ENCODE data around the gene CLCN7. TPM values are rescaled to one million over a fixed set of nuclear protein-coding genes. Genes with fewer than 3 reads are reported as not detected.
"Not testable (repeated sequence)": the region's sequence is repeated elsewhere in the genome, so short reads cannot be mapped to it uniquely, and the experiment has no call there.

CLCN7 gene
- polyA plus RNA-seq, 1 donor from 2014 or later: 102 TPM

DNA sequence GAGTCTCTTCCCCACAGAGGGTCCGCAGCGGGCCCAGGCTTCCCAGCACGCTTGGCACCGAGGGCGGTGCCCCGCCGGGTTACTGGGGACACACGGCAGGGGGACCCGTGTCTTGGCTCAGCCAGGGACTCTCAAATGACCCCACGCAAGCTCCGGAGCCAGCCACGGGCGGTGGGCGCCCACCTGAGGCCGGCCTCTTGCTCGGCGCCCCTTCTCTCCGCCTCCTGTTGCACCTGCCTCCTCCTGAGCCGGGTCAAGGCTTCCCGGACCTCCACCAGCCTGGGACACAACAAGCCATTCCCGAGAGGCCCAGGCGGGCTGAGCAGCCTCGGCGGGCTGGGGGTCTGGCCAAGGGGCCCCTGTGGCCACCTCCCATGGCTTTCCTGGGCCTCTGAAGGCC, 32.1 kb downstream of the CLCN7 start:
- Mint-ChIP-seq H3K27me3 (no peaks in the 10 kb centered on the region), H3K36me3 (no peaks in the 10 kb centered on the region), H3K4me1 (peaks cover 0 to 5% (median 0%) of the 10 kb centered on the region in 3 donors), H3K4me3 (no peak overlapping the region), H3K27ac (peak overlapping the region in 1 of 3 donors; percentile 42), H3K9me3 (no peaks in the 10 kb centered on the region)

DNA sequence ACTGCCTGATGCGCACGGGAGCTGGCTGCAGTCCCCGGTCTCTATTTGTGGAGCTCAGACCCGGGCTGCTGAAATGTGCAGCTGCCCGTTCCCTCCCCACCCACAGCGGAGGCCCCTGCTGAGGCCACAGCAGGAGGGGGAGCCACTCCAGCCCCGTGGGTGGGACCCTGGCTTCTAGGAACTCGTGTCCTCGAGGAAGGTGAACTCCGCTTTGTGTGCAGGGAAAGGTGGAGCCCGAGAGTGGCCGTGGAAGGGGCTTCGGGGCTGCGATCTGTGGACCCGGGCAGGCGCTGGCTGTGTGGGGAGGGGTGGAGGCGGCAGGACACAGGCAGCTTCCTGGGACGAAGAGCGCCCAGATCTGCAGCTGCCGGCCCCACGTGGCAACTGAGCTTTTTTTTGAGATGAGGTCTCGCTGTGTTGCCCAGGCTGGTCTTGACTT, 33.4 kb downstream of the CLCN7 start:
- Mint-ChIP-seq H3K4me3 (no peak overlapping the region), H3K36me3 (no peaks in the 10 kb centered on the region), H3K27ac (peak overlapping the region in 1 of 3 donors; percentile 14), H3K9me3 (no peaks in the 10 kb centered on the region), H3K27me3 (no peaks in the 10 kb centered on the region), H3K4me1 (peaks cover 0 to 5% (median 0%) of the 10 kb centered on the region in 3 donors)

DNA sequence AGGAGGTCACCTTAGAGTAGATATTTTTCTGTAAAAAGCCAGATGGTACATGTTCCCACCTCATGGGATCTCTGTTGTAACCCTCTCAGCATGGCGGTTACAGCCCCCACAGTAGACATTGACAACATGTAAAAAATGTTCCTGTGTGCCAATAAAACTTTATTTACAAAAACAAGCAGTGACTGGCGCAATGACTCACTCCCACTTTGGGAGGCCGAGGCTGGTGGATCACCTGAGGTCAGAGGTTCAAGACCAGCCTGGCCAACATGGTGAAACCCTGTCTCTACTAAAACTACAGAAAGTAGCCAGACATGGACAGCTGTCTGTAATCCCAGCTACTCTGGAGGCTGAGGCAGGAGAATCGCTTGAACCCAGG, 35.1 kb downstream of the CLCN7 start:
- not testable (repeated sequence) for H3K9me3 Mint-ChIP-seq, H3K4me1 Mint-ChIP-seq, H3K27me3 Mint-ChIP-seq, H3K36me3 Mint-ChIP-seq
- peak overlapping the region in 1 of 4 donors; percentile 65 for H3K4me3 Mint-ChIP-seq
- H3K27ac Mint-ChIP-seq: peak overlapping the region in 1 of 3 donors; percentile 35

DNA sequence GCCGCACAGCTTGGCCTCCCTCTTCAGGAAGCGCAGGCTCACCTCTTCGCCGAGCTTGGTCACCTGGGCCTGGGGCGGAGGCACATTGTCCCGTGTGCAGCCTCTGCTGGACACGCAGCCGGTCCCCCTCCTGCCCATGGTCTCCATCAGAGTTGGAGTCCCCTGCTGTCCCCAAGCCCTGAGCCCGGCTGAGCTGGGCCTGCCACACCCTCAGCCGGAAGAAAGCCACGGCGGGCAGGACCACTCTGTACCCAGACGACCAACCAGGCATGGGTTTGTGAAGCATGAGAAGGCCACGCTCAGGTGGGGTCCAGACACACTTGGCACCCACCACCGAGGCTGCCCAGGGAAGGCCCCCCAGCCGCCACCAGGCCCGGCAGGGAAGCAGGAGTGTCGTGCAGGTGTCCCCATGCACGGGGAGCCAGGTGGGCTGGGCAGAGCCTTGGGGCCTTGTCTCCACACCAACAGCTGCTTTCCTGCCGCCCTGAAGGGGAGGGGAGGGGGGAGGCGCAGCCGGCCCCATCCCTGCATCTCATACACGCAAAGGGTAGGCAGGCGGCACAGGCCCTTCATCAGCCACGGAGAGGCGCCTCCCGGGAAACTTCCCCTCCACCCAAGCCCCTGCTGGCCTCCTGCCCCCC, 35.6 kb downstream of the CLCN7 start:
- H3K36me3 Mint-ChIP-seq: no peaks in the 10 kb centered on the region

DNA sequence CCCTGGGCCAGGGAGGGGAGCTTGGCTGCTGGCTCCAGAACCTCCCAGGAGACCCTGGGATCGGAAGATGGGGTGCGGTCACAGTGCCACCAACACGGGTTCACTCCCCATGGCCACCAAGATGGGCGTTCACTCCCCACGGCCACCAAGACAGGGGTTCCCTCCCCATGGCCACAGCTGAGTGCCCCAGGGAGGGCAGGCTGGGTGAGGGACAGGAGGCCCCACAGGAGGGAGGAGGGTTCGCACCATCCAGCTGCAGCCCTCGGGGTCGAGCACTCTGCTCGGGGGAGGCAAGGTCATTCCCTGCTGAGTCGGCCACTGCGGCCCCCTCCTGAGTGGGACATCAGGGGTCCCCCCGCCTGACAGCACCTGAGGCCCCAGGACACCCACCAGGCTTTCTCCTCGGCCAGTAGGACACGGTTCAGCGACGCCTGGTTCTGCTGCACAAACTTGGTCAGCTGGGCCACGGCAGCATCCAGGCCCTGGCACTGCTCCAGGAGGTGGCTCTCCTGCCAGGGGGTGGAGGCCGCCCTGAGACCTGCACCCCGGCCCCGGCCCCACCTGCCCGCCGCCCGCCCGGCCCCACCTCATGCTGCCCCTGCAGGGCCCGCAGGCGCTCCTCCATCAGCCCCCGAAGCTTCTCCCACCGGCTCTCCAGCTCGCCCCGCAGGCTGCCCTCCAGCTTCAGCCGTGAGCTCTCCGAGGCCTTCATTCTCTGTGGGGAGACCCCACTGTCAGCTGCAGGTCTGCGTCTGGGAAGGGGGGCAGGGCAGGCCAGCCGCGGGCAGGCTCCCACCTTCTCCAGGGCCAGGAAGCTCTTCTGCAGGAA, 36.4 kb downstream of the CLCN7 start:
- no peaks in the 10 kb centered on the region for H3K36me3 Mint-ChIP-seq
- no peak overlapping the region for H3K4me3 Mint-ChIP-seq
- H3K9me3 Mint-ChIP-seq: no peaks in the 10 kb centered on the region
- no peaks in the 10 kb centered on the region for H3K27me3 Mint-ChIP-seq
- H3K4me1 Mint-ChIP-seq: no peaks in the 10 kb centered on the region
- no peak overlapping the region for H3K27ac Mint-ChIP-seq

More for the DNA sequence above, 35.6 kb downstream of the CLCN7 start:
- Mint-ChIP-seq H3K4me1 (no peaks in the 10 kb centered on the region), H3K9me3 (no peaks in the 10 kb centered on the region), H3K27ac (no peak overlapping the region), H3K27me3 (no peaks in the 10 kb centered on the region), H3K4me3 (no peak overlapping the region)

DNA sequence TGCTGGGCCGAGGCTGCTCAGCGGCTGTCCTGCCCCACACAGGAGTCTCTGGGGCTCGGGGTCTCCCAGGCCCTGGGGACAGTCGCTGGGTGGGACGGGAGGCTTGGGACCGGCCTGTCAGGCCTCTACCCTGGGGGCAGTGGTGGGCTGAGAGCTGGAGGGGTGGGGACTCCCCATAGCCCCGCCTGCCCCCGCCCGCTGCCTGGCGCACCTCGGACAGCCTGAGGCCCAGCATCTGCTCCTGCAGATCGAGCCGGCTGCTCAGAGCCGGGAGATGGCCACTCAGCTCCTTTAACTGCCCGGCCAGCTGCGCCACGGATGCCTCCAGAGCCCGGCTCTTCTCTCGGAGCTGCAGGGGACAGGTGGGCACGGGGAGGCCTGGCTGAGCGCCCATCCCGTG, 37.2 kb downstream of the CLCN7 start:
- H3K4me1 Mint-ChIP-seq: no peaks in the 10 kb centered on the region
- H3K27ac Mint-ChIP-seq: no peak overlapping the region
- H3K27me3 Mint-ChIP-seq: no peaks in the 10 kb centered on the region
- H3K4me3 Mint-ChIP-seq: no peak overlapping the region
- no peaks in the 10 kb centered on the region for H3K36me3 Mint-ChIP-seq
- H3K9me3 Mint-ChIP-seq: no peaks in the 10 kb centered on the region

DNA sequence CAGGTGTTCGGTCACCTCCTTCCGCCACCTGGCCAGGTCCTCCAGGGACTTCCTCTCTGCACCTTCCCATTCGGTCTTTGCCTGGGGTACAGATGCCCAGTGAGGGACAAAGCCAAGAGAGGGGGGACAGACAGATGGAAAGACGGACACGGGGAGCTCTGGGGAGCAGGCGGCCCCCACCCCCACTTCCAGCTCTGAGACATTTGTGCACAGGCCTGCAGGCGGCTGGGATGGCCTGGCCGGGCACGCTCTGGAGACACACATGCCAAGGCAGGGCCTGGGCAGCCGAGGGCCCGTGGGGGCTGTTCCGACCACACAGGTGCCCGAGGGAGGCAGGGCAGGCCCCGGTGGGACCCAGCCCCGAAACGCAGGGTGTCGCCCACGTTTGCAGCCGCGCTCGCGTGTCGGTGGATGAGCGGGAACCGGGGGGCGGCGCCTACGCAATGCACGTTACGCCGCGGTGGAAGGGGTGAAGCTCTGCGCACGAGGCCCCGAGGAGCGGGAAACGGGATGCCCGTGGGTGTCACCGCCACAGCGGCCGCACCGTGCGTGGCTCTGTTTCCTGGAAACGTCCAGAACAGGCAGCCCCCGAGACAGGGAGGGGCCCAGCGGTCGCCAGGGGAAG, 38.0 kb downstream of the CLCN7 start:
- Mint-ChIP-seq H3K27me3 (no peaks in the 10 kb centered on the region), H3K27ac (no peak overlapping the region), H3K9me3 (no peaks in the 10 kb centered on the region), H3K4me1 (peaks cover 0 to 2% (median 0%) of the 10 kb centered on the region in 3 donors), H3K4me3 (no peak overlapping the region), H3K36me3 (no peaks in the 10 kb centered on the region)

DNA sequence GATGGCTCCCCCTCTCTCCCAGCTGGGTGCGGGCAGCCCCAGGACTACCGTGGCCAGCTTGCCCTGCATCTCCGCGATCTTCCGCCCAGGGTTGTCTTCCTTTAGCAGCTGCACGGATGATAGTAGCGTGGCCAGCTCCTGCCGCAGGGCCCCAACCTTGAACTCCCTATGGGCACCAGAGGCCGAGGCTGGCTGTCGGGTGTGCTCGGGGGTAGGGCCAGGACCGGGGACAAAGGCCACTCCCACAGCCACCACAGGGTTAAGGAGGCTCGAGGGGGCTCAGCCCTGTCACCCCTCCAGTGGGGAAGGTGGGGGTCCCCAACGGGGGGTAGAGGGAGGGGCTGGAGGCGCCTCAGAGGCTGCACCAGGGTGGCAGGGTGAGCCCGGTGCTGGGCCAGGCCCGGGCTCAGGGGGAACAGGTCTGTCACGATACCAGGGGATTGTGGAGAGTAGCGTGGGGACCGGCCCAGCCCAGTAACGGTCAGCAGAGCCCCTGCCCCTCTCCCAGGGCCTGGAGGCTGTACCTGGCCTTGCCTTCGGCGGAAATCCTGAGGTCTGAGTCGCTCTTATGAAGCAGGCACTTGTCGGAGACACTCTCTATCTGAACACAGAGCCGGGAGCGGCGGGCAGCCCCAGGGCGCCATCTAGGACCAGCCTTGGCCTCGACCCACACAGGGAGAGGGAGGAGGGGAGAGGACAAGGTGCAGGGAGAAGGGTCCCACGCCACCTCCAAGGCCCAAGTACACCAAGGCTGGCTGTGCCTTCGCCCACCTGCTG, 38.7 kb downstream of the CLCN7 start:
- H3K4me3 Mint-ChIP-seq: peak overlapping the region in 1 of 4 donors; percentile 65
- no peaks in the 10 kb centered on the region for H3K9me3 Mint-ChIP-seq
- H3K27ac Mint-ChIP-seq: no peak overlapping the region
- H3K27me3 Mint-ChIP-seq: no peaks in the 10 kb centered on the region
- H3K36me3 Mint-ChIP-seq: no peaks in the 10 kb centered on the region
- H3K4me1 Mint-ChIP-seq: peaks cover 0 to 3% (median 0%) of the 10 kb centered on the region in 3 donors

DNA sequence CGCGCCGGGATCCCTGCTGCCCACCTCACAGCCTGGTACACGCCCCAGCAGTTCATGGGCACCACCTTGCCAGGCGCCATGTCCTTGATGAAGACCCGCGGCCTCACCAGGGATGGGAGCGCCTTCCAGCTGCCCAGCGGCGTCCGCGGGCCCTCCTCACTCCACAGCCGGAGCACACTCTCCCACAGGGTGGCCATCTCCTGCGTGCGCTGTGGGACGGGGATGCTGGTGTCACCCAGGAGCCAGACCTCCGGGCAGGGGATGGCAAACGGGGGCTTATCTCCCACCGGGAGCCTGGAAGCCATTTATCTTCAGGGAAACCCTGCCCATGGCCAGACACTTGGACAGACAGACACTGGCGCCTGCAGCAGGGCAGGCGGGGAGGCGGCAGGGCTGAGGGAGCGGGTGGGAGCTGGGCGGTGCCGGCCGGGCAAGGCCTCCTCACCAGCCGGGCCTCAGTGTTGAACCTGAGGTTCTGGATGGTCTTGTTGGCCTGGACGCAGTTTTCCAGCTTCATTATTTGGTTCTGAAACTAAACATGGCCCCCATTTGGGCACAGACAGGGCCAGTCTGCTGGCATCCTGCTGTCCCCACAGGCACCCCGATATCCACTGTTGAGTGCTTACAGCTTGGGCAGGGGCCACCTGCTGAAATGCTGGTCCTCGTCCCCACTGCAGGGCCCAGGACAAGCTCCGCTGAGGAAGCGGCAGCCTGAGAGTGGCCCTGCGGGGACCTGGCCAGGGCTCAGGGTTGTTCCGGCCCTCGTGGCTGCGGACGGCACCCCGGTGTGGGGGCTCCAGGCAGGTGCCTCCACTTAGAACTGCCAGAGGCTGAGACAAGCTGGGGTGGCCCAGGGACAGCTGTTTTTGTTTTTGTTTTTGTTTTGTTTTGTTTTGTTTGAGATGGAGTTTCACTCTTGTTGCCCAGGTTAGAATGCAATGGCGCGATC, 39.9 kb downstream of the CLCN7 start:
- H3K27ac Mint-ChIP-seq: no peak overlapping the region
- H3K27me3 Mint-ChIP-seq: no peaks in the 10 kb centered on the region
- H3K9me3 Mint-ChIP-seq: no peaks in the 10 kb centered on the region
- no peak overlapping the region for H3K4me3 Mint-ChIP-seq
- no peaks in the 10 kb centered on the region for H3K36me3 Mint-ChIP-seq
- peaks cover 0 to 3% (median 0%) of the 10 kb centered on the region in 3 donors for H3K4me1 Mint-ChIP-seq

DNA sequence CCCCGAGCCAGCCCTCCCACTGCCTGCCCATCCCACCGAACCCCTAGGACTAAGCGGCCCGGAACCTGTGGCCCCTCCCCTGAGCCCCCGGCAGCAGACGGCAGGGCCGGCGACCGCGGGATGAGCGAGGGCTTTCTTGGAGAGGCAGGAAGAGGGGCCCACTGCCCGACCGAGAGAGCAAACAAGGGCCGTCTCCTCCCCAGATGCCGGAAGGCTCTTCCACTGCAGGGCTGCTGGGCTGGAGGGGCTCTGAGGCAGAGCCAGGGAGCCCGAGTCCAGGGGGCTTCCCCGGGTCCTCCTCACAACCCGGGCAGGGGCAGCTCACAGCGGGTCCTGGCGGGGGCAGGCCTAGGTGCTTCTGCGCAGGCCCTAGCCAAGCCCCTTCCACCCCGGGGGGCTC, 41.1 kb downstream of the CLCN7 start:
- no peaks in the 10 kb centered on the region for H3K27me3 Mint-ChIP-seq
- peaks cover 0 to 3% (median 2%) of the 10 kb centered on the region in 3 donors for H3K4me1 Mint-ChIP-seq
- no peak overlapping the region for H3K4me3 Mint-ChIP-seq
- H3K9me3 Mint-ChIP-seq: no peaks in the 10 kb centered on the region
- no peaks in the 10 kb centered on the region for H3K36me3 Mint-ChIP-seq
- H3K27ac Mint-ChIP-seq: no peak overlapping the region

DNA sequence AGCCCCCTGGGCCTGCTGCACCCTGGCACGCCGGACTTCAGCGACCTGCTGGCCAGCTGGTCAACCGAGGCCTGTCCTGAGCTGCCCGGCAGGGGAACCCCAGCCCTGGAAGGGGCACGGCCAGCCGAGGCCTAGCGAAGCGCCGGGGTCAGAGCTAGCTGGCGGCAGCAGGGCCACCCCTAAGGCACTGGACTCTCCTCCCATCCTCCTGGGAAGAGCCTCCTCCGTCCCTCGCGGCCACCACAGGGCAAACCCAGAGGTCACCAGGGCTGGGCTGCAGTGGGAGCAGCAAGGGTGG, 41.6 kb downstream of the CLCN7 start:
- Mint-ChIP-seq H3K27me3 (no peaks in the 10 kb centered on the region), H3K9me3 (no peaks in the 10 kb centered on the region), H3K4me1 (peaks cover 0 to 3% (median 2%) of the 10 kb centered on the region in 3 donors), H3K4me3 (no peak overlapping the region), H3K27ac (no peak overlapping the region), H3K36me3 (no peaks in the 10 kb centered on the region)

DNA sequence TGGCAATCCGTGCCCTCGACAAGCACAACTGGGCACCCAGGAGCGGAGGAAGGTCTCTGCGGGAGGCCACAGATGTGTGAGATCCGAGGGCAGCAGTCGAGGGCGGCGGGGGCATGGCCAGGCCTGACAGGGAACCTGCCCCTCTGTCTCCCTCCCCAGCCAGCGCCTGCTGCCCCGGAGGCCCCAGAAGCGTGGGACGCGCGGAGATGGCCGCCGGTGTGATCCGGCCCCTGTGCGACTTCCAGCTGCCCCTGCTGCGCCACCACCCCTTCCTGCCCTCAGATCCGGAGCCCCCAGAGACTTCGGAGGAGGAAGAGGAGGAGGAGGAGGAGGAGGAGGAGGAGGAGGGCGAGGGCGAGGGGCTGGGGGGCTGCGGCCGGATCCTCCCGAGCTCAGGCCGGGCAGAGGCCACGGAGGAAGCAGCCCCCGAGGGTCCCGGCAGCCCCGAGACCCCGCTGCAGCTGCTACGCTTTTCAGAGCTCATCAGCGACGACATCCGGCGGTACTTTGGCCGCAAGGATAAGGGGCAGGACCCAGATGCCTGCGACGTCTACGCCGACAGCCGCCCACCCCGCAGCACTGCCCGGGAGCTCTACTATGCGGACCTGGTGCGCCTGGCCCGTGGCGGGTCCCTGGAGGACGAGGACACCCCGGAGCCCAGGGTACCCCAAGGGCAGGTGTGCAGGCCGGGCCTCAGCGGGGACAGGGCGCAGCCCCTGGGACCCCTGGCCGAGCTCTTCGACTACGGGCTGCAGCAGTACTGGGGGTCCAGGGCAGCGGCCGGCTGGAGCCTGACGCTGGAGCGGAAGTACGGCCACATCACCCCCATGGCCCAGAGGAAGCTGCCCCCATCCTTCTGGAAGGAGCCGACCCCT, 42.2 kb downstream of the CLCN7 start:
- Mint-ChIP-seq H3K4me1 (peaks cover 0 to 3% (median 2%) of the 10 kb centered on the region in 3 donors), H3K9me3 (no peaks in the 10 kb centered on the region), H3K27ac (no peak overlapping the region), H3K27me3 (no peaks in the 10 kb centered on the region), H3K36me3 (no peaks in the 10 kb centered on the region), H3K4me3 (peak overlapping the region in 2 of 4 donors; percentile 39 to 60)

DNA sequence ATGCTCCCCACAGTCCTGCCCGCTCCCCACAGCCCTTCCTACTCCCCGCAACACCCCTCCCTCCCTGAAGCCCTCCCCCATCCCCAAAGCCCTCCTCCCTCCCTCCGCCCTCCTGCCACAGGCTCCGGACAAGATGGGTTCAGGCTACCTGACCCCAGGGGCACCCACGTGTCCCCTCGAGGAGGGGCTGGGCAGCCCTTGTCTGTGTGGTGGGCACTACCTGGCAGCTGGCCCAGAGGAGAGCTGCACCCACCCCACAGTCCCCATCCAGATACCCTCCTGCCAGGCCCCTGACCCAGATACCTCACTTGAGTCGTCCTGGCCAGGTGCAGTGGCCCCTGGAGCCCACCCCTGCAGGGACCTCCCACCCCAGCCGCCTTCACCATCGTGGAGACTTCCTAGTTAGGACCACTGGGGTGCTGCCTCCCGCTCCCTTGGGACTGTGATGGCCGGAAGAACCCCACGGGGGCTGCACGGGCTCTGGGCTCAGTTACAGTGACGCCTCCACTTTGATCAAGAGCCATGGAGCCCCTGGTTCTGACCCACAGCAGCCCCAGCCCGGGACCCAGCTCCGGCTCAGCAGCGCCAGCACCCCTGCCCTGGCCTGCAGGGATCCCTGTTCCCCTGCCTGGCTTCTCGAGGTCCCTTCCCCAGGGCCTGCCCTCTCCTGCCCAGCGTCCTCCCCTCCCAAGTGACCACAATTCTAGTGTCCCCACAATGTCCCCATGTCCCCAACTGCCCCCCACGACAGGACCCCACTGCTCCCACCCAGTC, 43.1 kb downstream of the CLCN7 start:
- H3K36me3 Mint-ChIP-seq: no peaks in the 10 kb centered on the region
- H3K27me3 Mint-ChIP-seq: no peaks in the 10 kb centered on the region
- peak overlapping the region in 2 of 4 donors; percentile 45 to 54 for H3K4me3 Mint-ChIP-seq
- no peaks in the 10 kb centered on the region for H3K9me3 Mint-ChIP-seq
- peaks cover 0 to 3% (median 2%) of the 10 kb centered on the region in 3 donors for H3K4me1 Mint-ChIP-seq
- H3K27ac Mint-ChIP-seq: peak overlapping the region in 1 of 3 donors; percentile 10
